Fibroblast of mammary gland (primary cell): Measurements from ENCODE around the gene TMEM156.
A peak's percentile ranks its signal among the peaks of the same experiment; 100 is the strongest.
"Not testable (repeated sequence)": the region's sequence is repeated elsewhere in the genome, so short reads cannot be mapped to it uniquely, and the experiment has no call there.

ENCODE experiments used
- DNase-seq: peaks from one replicate; pipeline ENCODE4 v3.0.0-alpha.2; 2010; ENCODE audit warnings: low read depth
- H3K4me3 ChIP-seq: 2 replicates; pipeline ENCODE4 v1.5.1; 2011; ENCODE audit warnings: low read depth, mild to moderate bottlenecking, low read length, moderate library complexity; ENCODE audit not compliant: control insufficient read depth
- CTCF ChIP-seq: conservative IDR thresholded peaks from 2 replicates; pipeline ENCODE4 v1.5.1; 2011; ENCODE audit warnings: low read depth, low read length, inconsistent platforms; ENCODE audit not compliant: control insufficient read depth, insufficient read depth

Gene TMEM156

DNA sequence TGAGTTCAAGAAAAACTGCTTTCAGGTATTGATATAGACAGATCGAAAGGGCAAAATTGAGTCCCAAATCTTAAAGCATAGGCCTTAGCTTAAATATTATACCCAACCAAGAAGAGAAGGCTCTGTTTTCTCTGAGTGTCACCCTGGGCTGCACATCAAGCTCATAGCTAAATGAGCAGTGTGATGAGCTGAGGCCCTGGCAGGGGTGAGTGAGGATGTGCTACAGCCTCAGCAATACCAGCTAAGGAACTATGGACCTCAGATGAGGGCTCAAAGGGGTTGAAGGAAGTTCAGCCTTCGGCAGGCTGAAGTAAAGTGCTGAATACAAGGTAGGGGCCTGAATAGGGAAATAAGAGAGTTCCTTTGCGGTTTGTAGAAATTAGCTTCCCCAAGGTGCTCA is 85.3 kb downstream of the TMEM156 start:
- no peak for TF ChIP-seq CTCF
- DNase-seq, result no peak
- H3K4me3 ChIP-seq, result no peak overlapping the region

DNA sequence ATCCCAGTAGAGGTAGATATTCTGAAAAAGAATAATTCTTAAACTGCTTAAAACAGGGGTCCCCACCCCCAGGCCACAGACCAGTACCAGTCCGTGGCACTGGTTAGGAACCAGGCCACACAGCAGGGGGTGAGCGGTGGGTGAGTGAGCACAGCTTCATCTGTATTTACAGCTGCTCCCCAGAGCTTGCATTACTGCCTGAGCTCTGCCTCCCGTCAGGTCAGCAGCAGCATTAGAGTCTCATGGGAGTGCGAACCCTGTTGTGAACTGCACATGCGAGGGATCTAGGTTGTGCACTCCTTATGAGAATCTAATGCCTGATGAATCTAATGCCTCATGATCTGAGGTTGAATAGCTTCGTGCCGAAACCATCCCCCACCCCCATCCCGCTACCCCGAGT is 87.8 kb downstream of the TMEM156 start:
- DNase-seq, result no peak
- H3K4me3 ChIP-seq, result no peak overlapping the region
- no peak for TF ChIP-seq CTCF

DNA sequence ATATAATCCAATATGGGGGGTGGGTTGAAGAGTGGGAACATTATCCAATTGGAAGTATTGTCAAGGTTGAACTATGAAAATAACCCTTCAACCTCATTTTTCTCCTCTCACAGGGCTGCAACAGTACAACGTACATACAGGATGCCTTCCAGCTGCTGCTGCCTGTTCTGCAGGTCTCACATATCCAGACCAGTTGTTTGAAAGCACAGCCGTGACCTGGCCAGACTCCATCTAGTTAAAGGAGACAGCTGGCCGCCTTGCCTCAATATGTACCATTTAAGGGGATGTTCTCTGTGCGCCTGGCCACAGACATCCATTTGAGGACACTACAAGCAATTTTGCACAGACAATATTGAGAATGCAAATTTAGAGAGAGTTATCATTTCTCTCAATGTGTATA is 88.9 kb downstream of the TMEM156 start:
- H3K4me3 ChIP-seq, result no peak overlapping the region
- TF ChIP-seq CTCF, result no peak
- no peak for DNase-seq

DNA sequence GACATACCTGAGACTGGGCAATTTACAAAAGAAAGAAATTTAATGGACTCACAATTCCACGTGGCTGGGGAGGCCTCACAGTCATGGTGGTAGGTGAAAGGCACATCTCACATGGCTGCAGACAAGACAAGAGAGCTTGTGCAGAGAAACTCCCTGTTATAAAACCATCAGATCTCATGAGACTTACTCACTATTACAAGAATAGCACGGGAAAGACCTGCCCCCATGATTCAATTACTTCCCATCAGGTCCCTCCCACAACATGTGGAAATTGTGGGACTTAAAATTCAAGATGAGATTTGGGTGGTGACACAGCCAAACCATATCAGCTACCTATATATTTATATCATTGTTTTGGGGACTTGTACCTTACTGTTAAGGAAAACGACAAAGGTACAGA is 90.3 kb downstream of the TMEM156 start:
- DNase-seq, result peak; percentile 71
- not testable (repeated sequence) for H3K4me3 ChIP-seq

DNA sequence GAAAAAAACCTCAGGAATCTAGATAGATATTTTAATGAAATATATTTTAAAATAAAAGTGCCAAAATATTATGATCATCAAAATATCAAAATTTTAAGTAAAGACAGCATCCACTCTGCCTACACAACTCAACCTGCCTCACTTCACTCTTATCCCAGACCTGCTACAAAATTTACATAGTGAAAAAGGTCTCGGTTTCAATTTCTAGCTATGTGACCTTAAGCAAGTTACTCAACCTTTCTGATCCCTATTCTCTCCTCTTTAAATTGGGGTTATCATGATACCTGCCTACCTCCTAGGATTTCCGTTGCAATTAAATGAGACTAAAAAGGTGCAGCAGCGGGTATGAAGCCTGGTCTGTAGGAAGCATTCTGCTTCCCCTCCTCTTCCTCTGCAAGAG is 91.7 kb downstream of the TMEM156 start:
- no peak for DNase-seq
- no peak for TF ChIP-seq CTCF
- H3K4me3 ChIP-seq, result no peak overlapping the region

DNA sequence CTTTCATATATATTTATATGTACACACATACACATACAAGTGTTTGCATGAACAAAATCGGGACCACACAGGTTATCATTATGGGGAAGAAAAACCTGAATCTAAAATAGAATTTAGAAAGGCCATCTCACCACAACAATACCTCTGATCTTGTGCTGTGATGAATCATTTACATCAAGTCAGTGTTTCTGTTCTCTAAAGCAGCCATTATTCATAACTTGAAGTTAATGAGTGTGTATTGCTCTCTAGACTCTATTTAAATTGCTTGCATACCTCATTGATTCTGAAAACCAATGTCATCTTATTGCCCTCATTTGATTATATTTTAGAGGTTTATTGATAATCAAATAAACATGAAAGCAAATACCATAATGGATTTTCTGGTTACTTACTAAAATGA is 93.0 kb downstream of the TMEM156 start:
- DNase-seq, result no peak
- TF ChIP-seq CTCF, result no peak
- H3K4me3 ChIP-seq, result no peak overlapping the region

DNA sequence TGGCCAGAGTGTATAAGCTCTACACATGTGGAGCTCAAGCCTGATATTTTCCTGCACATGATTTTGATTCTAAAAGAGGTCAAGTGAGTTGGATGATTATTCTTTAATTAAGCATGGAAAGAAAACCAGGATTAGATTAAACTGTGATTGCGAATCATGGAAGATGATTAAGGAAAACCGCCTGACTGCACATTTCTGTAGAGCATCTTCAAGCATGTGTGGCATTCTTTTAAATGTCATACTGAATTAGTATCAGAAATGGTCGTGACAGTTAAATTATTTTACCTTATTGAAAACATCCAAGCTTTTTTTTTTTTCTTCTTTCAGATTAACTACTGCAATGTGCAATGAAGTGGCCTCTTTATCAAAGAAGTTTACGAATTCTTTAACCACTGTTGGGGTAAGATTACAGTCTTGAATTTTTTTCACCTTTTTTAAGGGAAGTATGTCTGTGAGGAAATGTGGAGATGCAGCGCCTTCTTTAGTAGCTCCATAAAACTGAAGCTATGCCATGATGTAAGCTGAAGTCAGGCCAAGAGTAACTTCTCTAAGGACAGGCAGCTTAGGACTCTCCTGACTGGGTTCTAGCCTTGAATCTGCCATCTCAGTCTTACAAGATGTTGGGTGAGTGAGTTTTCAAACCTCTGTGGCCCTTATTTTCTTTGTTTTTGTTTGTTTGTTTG is 96.7 kb downstream of the TMEM156 start:
- TF ChIP-seq CTCF, result no peak

More for the DNA sequence above, 96.7 kb downstream of the TMEM156 start:
- H3K4me3 ChIP-seq, result no peak overlapping the region
- DNase-seq, result no peak
